ENCODE data around the gene NFKBIE. TPM values are rescaled to one million over a fixed set of nuclear protein-coding genes. Genes with fewer than 3 reads are reported as not detected.

The NFKBIE gene
- total and polyA plus RNA-seq, 2 of the 13 experiments (the other 11 are each of a cell fraction or from before 2014, with no cell fraction given), result 6.7 to 14.5 TPM

GRCh38 chr6:44217332-44218143 is 47.8 kb downstream of the NFKBIE start (continued):
- TF ChIP-seq ONECUT2 (CRISPR knock-in tag; IDR thresholded peaks at IDR 0.05) (no peak), ZNF275 (CRISPR knock-in tag; IDR thresholded peaks at IDR 0.05; ENCODE audit: borderline replicate concordance) (no peak), NFAT5 (CRISPR knock-in tag; IDR thresholded peaks at IDR 0.05) (0 out of 2 replicates have a peak, but pooled peaks have one; percentile 39), SP1 (IDR thresholded peaks at IDR 0.05) (no peak), SP1 (CRISPR knock-in tag; IDR thresholded peaks at IDR 0.05) (no peak), GABPB1 (CRISPR knock-in tag; IDR thresholded peaks at IDR 0.05) (peak; percentile 50; the same call in 1 of the 2 replicates), ATF7 (IDR thresholded peaks at IDR 0.05) (no peak), ATF7 (CRISPR knock-in tag; IDR thresholded peaks at IDR 0.05) (no peak), SP140L (CRISPR knock-in tag; IDR thresholded peaks at IDR 0.05; ENCODE audit: borderline replicate concordance) (no peak), ZSCAN21 (CRISPR knock-in tag; IDR thresholded peaks at IDR 0.05; ENCODE audit: borderline replicate concordance) (peak; percentile 59; the same call in 1 of the 2 replicates), ZBTB40 (IDR thresholded peaks at IDR 0.05) (no peak), ZBTB40 (CRISPR knock-in tag; IDR thresholded peaks at IDR 0.05) (peak; percentile 78; the same call in 1 of the 2 replicates), MBNL3 (CRISPR knock-in tag; conservative IDR thresholded peaks at IDR 0.05) (no peak), EEA1 (CRISPR knock-in tag; IDR thresholded peaks at IDR 0.05; ENCODE audit: borderline replicate concordance) (no peak)

All from HepG2 (cell line).